Measurements from ENCODE around the gene GPR3. TPM values are rescaled to one million over a fixed set of nuclear protein-coding genes. Genes with fewer than 3 reads are reported as not detected.

GPR3 gene
- total and polyA plus RNA-seq, 10 of the 15 experiments (the other 5 are each of a cell fraction or from before 2014, with no cell fraction given), result 0.33 to 1.4 (median 0.63) TPM; not detected in 3

GRCh38 chr1:27358038-27358927 lies 34.1 kb upstream of the GPR3 start:
- H3K9me3 ChIP-seq (replicated peaks; ENCODE audit: control insufficient read depth, insufficient read depth, low read length), result no peaks in the 10 kb centered on the region
- H3K79me2 ChIP-seq (ENCODE audit: control insufficient read depth, insufficient read depth, low read length), result no peaks in the 10 kb centered on the region
- H3K4me3 ChIP-seq, result no peak overlapping the region
- H2AFZ ChIP-seq (ENCODE audit: control insufficient read depth, low read depth, low read length), result no peak overlapping the region
- H3K27ac ChIP-seq (ENCODE audit: control insufficient read depth, insufficient read depth), result no peak overlapping the region
- ChIA-PET RAD21 (ENCODE audit: unreplicated experiment) (interaction anchor here (1.3 to 3.1 kb wide), 4 partner anchors 8 to 62 kb away, joined by 4 to 16 read pairs (median 6); partner anchors contain the start of gene MAP3K6), POLR2A (no interaction called here), CTCF (interaction anchor here (0.8 to 8.7 kb wide), 25 partner anchors 9 to 305 kb away, joined by 3 to 126 read pairs (median 5); partner anchors contain the start of genes AHDC1, GPR3, MAP3K6 and SYTL1), SMC1A (ENCODE audit: uncharacterized antibody, unreplicated experiment) (interaction anchor here (0.8 to 2.0 kb wide), 7 partner anchors 26 to 254 kb away, joined by 3 to 16 read pairs (median 4); no protein-coding TSS in a partner anchor)
- ATAC-seq, result no peak
- H3K9ac ChIP-seq (ENCODE audit: control insufficient read depth, insufficient read depth, low read length), result no peak overlapping the region
- no peak overlapping the region for H3K4me2 ChIP-seq (ENCODE audit: control insufficient read depth, insufficient read depth)
- FAIRE-seq, result no peak
- peaks cover 13% of the 10 kb centered on the region for H3K4me1 ChIP-seq (ENCODE audit: control insufficient read depth, insufficient read depth, low read length)
- in situ Hi-C loops (cut with MboI), result no loop called here
- no peaks in the 10 kb centered on the region for H4K20me1 ChIP-seq (ENCODE audit: control insufficient read depth, insufficient read depth)
- no peaks in the 10 kb centered on the region for H3K36me3 ChIP-seq (ENCODE audit: control insufficient read depth in 2 of 2, insufficient read depth in 2 of 2, low read length in 1 of 2)
- no TSS peak for BruUV-seq (replicated peaks)
- intact Hi-C loops (cut with micrococcal nuclease; ENCODE audit: unreplicated experiment), result no loop called here
- no peak for DNase-seq (ENCODE audit: low read depth, low spot score)
- no peak for TF ChIP-seq E2F8 (IDR thresholded peaks at IDR 0.05; ENCODE audit: low read depth, partially characterized antibody)
- H3K27me3 ChIP-seq (replicated peaks in 1 of 2; ENCODE audit: control insufficient read depth in 2 of 2, insufficient read depth in 2 of 2, low read length in 1 of 2), result no peaks in the 10 kb centered on the region; a peak in 1 of 4 replicates
- WGBS (ENCODE audit: insufficient coverage, insufficient replicate concordance, low lambda C conversion rate, missing lambda C conversion rate), result 48% methylated on average over 20 of the region's 21 CpGs
